Mesenchymal stem cell (in vitro differentiated cells and primary cell): ENCODE results near the gene RABGGTB.
A peak's percentile ranks its signal among the peaks of the same experiment; 100 is the strongest.
"Not testable (repeated sequence)": the region's sequence is repeated elsewhere in the genome, so short reads cannot be mapped to it uniquely, and the experiment has no call there.

Experiments
- DNase-seq: peaks from one replicate; pipeline ENCODE4 v3.0.0-alpha.2; 2013
- H2AFZ ChIP-seq: one replicate; pipeline ENCODE4 v1.6.1; 2013; ENCODE audit warnings: low read depth, mild to moderate bottlenecking, control low read depth, inconsistent platforms, low read length, moderate library complexity
- H2AK5ac ChIP-seq: 2 replicates; pipeline ENCODE4 v1.6.1; 2013; ENCODE audit warnings: low read length, moderate library complexity, mild to moderate bottlenecking, inconsistent platforms; ENCODE audit not compliant: severe bottlenecking
- H2BK120ac ChIP-seq: one replicate; pipeline ENCODE4 v1.6.1; 2013; ENCODE audit warnings: low read depth, mild to moderate bottlenecking, inconsistent platforms, low read length, moderate library complexity
- H2BK12ac ChIP-seq, 2 experiments: one replicate each; pipeline ENCODE4 v1.6.1; 2013; ENCODE audit warnings: inconsistent platforms in 2 of 2, low read length in 2 of 2, mild to moderate bottlenecking in 2 of 2, moderate library complexity in 2 of 2, control low read depth in 1 of 2
- H2BK15ac ChIP-seq: one replicate; pipeline ENCODE4 v1.6.1; 2013; ENCODE audit warnings: mild to moderate bottlenecking, low read depth, inconsistent platforms; ENCODE audit not compliant: poor library complexity, severe bottlenecking
- H2BK5ac ChIP-seq: 2 replicates; pipeline ENCODE4 v1.6.1; 2013; ENCODE audit warnings: low read depth, mild to moderate bottlenecking, low read length, control low read depth, inconsistent platforms; ENCODE audit not compliant: poor library complexity, severe bottlenecking
- H3K14ac ChIP-seq, 2 experiments: one replicate each; pipeline ENCODE4 v1.6.1; 2013; ENCODE audit warnings: inconsistent platforms in 2 of 2, low read length in 2 of 2, control low read depth in 1 of 2, mild to moderate bottlenecking in 1 of 2, moderate library complexity in 1 of 2
- H3K18ac ChIP-seq, 2 experiments: one replicate each; pipeline ENCODE4 v1.6.1; 2013; ENCODE audit warnings: inconsistent platforms in 2 of 2, low read length in 2 of 2, control low read depth in 1 of 2, low read depth in 1 of 2, mild to moderate bottlenecking in 1 of 2
- H3K23ac ChIP-seq, 2 experiments: one replicate each; pipeline ENCODE4 v1.6.1; 2013; ENCODE audit warnings: inconsistent platforms in 2 of 2, low read length in 2 of 2, mild to moderate bottlenecking in 2 of 2, moderate library complexity in 2 of 2, control low read depth in 1 of 2
- H3K27ac ChIP-seq: 2 replicates; pipeline ENCODE4 v1.5.1; 2013; ENCODE audit warnings: mild to moderate bottlenecking, moderate library complexity, low read length, control low read depth, inconsistent platforms; ENCODE audit not compliant: poor library complexity, severe bottlenecking
- H3K27me3 ChIP-seq, 2 experiments: 2 replicates each; pipeline versions ENCODE4 v1.6.1 to v1.7.0; 2013; ENCODE audit warnings: low read length in 2 of 2, mild to moderate bottlenecking in 2 of 2, moderate library complexity in 2 of 2, control low read depth in 1 of 2, inconsistent platforms in 1 of 2; ENCODE audit not compliant: control insufficient read depth in 1 of 2, insufficient read depth in 1 of 2
- H3K36me3 ChIP-seq, 2 experiments: 2 replicates each; pipeline versions ENCODE4 v1.6.1 to v1.7.0; 2013; ENCODE audit warnings: low read length in 2 of 2, control low read depth in 1 of 2, inconsistent platforms in 1 of 2, low read depth in 1 of 2, mild to moderate bottlenecking in 1 of 2; ENCODE audit not compliant: insufficient read depth in 2 of 2, control insufficient read depth in 1 of 2
- H3K4ac ChIP-seq, 2 experiments: one replicate each; pipeline ENCODE4 v1.6.1; 2013; ENCODE audit warnings: inconsistent platforms in 2 of 2, low read length in 2 of 2, mild to moderate bottlenecking in 2 of 2, moderate library complexity in 2 of 2, control low read depth in 1 of 2, low read depth in 1 of 2
- H3K4me1 ChIP-seq: 2 replicates; pipeline ENCODE4 v1.6.1; 2013; ENCODE audit warnings: low read depth, low read length, control low read depth; ENCODE audit not compliant: control insufficient read depth, insufficient read depth
- H3K4me2 ChIP-seq: 2 replicates; pipeline ENCODE4 v1.6.1; 2013; ENCODE audit warnings: low read length, mild to moderate bottlenecking, inconsistent platforms; ENCODE audit not compliant: poor library complexity, severe bottlenecking
- H3K4me3 ChIP-seq, 2 experiments: 2 replicates each; pipeline versions ENCODE4 v1.5.1 to v1.7.0; 2013; ENCODE audit warnings: low read length in 2 of 2, mild to moderate bottlenecking in 2 of 2, control low read depth in 1 of 2, low read depth in 1 of 2; ENCODE audit not compliant: insufficient read depth in 1 of 2
- H3K79me1 ChIP-seq: replicated peaks from 2 replicates; pipeline ENCODE4 v1.6.1; 2013; ENCODE audit warnings: mild to moderate bottlenecking, control low read depth, low read length, inconsistent platforms; ENCODE audit not compliant: poor library complexity, severe bottlenecking
- H3K9ac ChIP-seq: 2 replicates; pipeline ENCODE4 v1.7.0; 2013; ENCODE audit warnings: mild to moderate bottlenecking, low read length, moderate library complexity
- H3K9me3 ChIP-seq: 2 replicates; pipeline ENCODE4 v1.7.0; 2013; ENCODE audit warnings: mild to moderate bottlenecking, low read length; ENCODE audit not compliant: control insufficient read depth
- H4K8ac ChIP-seq: one replicate; pipeline ENCODE4 v1.6.1; 2013; ENCODE audit warnings: inconsistent platforms, mild to moderate bottlenecking, low read length, moderate library complexity
- H4K91ac ChIP-seq: one replicate; pipeline ENCODE4 v1.6.1; 2013; ENCODE audit warnings: mild to moderate bottlenecking, low read length, inconsistent platforms
- WGBS: methylation state at CpG from one replicate; pipeline ENCODE4 v1.1.7; 2013; ENCODE audit warnings: mixed read lengths; 5-methylcytosine and 5-hydroxymethylcytosine counted together

RABGGTB gene

DNA sequence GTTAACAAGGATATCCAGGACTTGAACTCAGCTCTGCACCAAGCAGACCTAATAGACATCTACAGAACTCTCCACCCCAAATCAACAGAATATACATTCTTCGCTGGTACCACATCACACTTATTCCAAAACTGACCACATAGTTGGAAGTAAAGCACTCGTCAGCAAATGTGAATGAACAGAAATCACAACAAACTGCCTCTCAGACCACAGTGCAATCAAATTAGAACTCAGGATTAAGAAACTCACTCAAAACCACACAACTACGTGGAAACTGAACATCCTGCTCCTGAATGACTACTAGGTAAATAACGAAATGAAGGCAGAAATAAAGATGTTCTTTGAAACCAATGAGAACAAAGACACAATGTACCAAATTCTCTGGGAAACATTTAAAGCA lies 5.9 kb upstream of the RABGGTB start:
- H2BK120ac ChIP-seq, H2BK5ac ChIP-seq, H3K4me3 ChIP-seq, H3K36me3 ChIP-seq, H3K4me1 ChIP-seq, H3K27ac ChIP-seq, H3K18ac ChIP-seq, H2BK15ac ChIP-seq, H3K23ac ChIP-seq, H4K91ac ChIP-seq, H2AK5ac ChIP-seq, H4K8ac ChIP-seq, H2AFZ ChIP-seq, H2BK12ac ChIP-seq, H3K9ac ChIP-seq, H3K14ac ChIP-seq, H3K9me3 ChIP-seq, DNase-seq, H3K4me2 ChIP-seq, H3K27me3 ChIP-seq, H3K4ac ChIP-seq, H3K79me1 ChIP-seq: not testable (repeated sequence)
- WGBS: 97% methylated on average over 2 of the region's 4 CpGs

- H3K27me3 ChIP-seq, H4K91ac ChIP-seq, H3K23ac ChIP-seq, H3K9ac ChIP-seq, H3K4ac ChIP-seq, H3K4me2 ChIP-seq, H3K9me3 ChIP-seq, H3K27ac ChIP-seq, H2AFZ ChIP-seq, H2BK5ac ChIP-seq, H2BK15ac ChIP-seq, H3K79me1 ChIP-seq, H3K4me1 ChIP-seq, H3K18ac ChIP-seq, H4K8ac ChIP-seq, DNase-seq, H2BK120ac ChIP-seq, H3K4me3 ChIP-seq, H2AK5ac ChIP-seq, H3K14ac ChIP-seq, H2BK12ac ChIP-seq: not testable (repeated sequence)
- 100% methylated on average over 2 of the region's 4 CpGs for WGBS
- H3K36me3 ChIP-seq: peaks cover 3 to 14% of the 10 kb centered on the region in 2 experiments
These were observed 2.1 kb upstream of the RABGGTB start for GRCh38 chr1:75783920-75784319.

- Histone ChIP-seq H3K36me3 (peaks cover 3 to 29% of the 10 kb centered on the region in 2 experiments), H3K4me1 (peaks cover 3% of the 10 kb centered on the region), H4K91ac (no peak overlapping the region), H3K27ac (peak overlapping the region; percentile 82), H2BK15ac (no peak overlapping the region), H3K9me3 (no peaks in the 10 kb centered on the region), H3K4ac (peak overlapping the region in 1 of 2 experiments; percentile 88), H3K79me1 (peaks cover 2% of the 10 kb centered on the region), H2AFZ (peak overlapping the region; percentile 44), H2BK12ac (no peak overlapping the region), H4K8ac (peak overlapping the region; percentile 94), H3K14ac (no peak overlapping the region), H3K23ac (no peak overlapping the region), H2AK5ac (peak overlapping the region; percentile 22), H3K9ac (peak overlapping the region; percentile 99), H3K4me3 (peak overlapping the region; percentile 33 to 93), H3K18ac (peak overlapping the region; percentile 64 to 83), H2BK120ac (peak overlapping the region; percentile 61), H2BK5ac (peak overlapping the region; percentile 62), H3K4me2 (peak overlapping the region; percentile 76), H3K27me3 (no peaks in the 10 kb centered on the region)
- 24% methylated on average over 6 of the region's 9 CpGs for WGBS
- DNase-seq: no peak
These were observed 605 bp upstream of the RABGGTB start for GRCh38 chr1:75785320-75785982.

GRCh38 chr1:75786901-75787493 lies 941 bp downstream of the RABGGTB start:
- WGBS: under 1% methylated on average over 6 of the region's 10 CpGs
- no peak overlapping the region for H2AK5ac ChIP-seq
- peak overlapping the region; percentile 86 for H3K4me2 ChIP-seq
- no peak overlapping the region for H2BK120ac ChIP-seq
- no peak overlapping the region for H2BK15ac ChIP-seq
- peaks cover 3 to 45% of the 10 kb centered on the region in 2 experiments for H3K36me3 ChIP-seq
- peak overlapping the region; percentile 99 for H3K9ac ChIP-seq
- peak overlapping the region; percentile 47 to 93 for H3K4me3 ChIP-seq
- no peak overlapping the region for H2BK12ac ChIP-seq
- no peak overlapping the region for H3K14ac ChIP-seq
- H3K4ac ChIP-seq: no peak overlapping the region
- H2BK5ac ChIP-seq: no peak overlapping the region
- H4K91ac ChIP-seq: no peak overlapping the region
- no peak overlapping the region for H2AFZ ChIP-seq
- H3K27ac ChIP-seq: no peak overlapping the region
- H3K27me3 ChIP-seq: no peaks in the 10 kb centered on the region
- H3K23ac ChIP-seq: no peak overlapping the region
- H4K8ac ChIP-seq: no peak overlapping the region
- H3K9me3 ChIP-seq: no peaks in the 10 kb centered on the region
- H3K18ac ChIP-seq: no peak overlapping the region
- DNase-seq: no peak
- peaks cover 5% of the 10 kb centered on the region for H3K4me1 ChIP-seq
- H3K79me1 ChIP-seq: peaks cover 4% of the 10 kb centered on the region
